H9 (cell line): ENCODE results near the gene ZNF77. TPM values are rescaled to one million over a fixed set of nuclear protein-coding genes. Genes with fewer than 3 reads are reported as not detected.

ENCODE experiments used
- DNase-seq: peaks from one replicate; pipeline ENCODE4 v3.0.0-alpha.2; 2017
- H2AFZ ChIP-seq: one replicate; pipeline ENCODE4 v1.6.1; 2013; ENCODE audit warnings: mild to moderate bottlenecking, low read length, control low read depth, moderate library complexity
- H2AK5ac ChIP-seq: 2 replicates; pipeline ENCODE4 v1.6.1; 2013; ENCODE audit warnings: low read length, control low read depth, mixed read lengths; ENCODE audit not compliant: insufficient read length
- H2BK120ac ChIP-seq: one replicate; pipeline ENCODE4 v1.6.1; 2013; ENCODE audit warnings: low read depth, mild to moderate bottlenecking, low read length, control low read depth, inconsistent platforms; ENCODE audit not compliant: poor library complexity, severe bottlenecking
- H2BK12ac ChIP-seq: 2 replicates; pipeline ENCODE4 v1.6.1; 2013; ENCODE audit warnings: low read length, control low read depth, mixed read lengths, low read depth; ENCODE audit not compliant: insufficient read length
- H2BK15ac ChIP-seq: 2 replicates; pipeline ENCODE4 v1.6.1; 2013; ENCODE audit warnings: low read depth, low read length, control low read depth
- H2BK20ac ChIP-seq: one replicate; pipeline ENCODE4 v1.6.1; 2013; ENCODE audit warnings: low read depth, mild to moderate bottlenecking, low read length, control low read depth, inconsistent platforms; ENCODE audit not compliant: poor library complexity, severe bottlenecking
- H2BK5ac ChIP-seq: 2 replicates; pipeline ENCODE4 v1.6.1; 2013; ENCODE audit warnings: low read length, control low read depth, mixed read lengths; ENCODE audit not compliant: insufficient read length
- H3K14ac ChIP-seq: 2 replicates; pipeline ENCODE4 v1.6.1; 2013; ENCODE audit warnings: low read length, control low read depth; ENCODE audit not compliant: insufficient read depth
- H3K18ac ChIP-seq: 2 replicates; pipeline ENCODE4 v1.6.1; 2013; ENCODE audit warnings: low read depth, mild to moderate bottlenecking, mixed read lengths, low read length, control low read depth; ENCODE audit not compliant: insufficient read length
- H3K23ac ChIP-seq: 2 replicates; pipeline ENCODE4 v1.6.1; 2013; ENCODE audit warnings: low read length, control low read depth, mixed read lengths, low read depth; ENCODE audit not compliant: insufficient read length
- H3K23me2 ChIP-seq: 2 replicates; pipeline ENCODE4 v1.6.1; 2013; ENCODE audit warnings: low read depth, mild to moderate bottlenecking, mixed read lengths, low read length, control low read depth; ENCODE audit not compliant: insufficient read length, poor library complexity, severe bottlenecking
- H3K27ac ChIP-seq: 2 replicates; pipeline ENCODE4 v1.5.1; 2013; ENCODE audit warnings: low read length, control low read depth, mixed read lengths, low read depth; ENCODE audit not compliant: insufficient read length
- H3K27me3 ChIP-seq: 2 replicates; pipeline ENCODE4 v1.6.1; 2013; ENCODE audit warnings: low read length, control low read depth, inconsistent platforms; ENCODE audit not compliant: insufficient read depth
- H3K4ac ChIP-seq: 2 replicates; pipeline ENCODE4 v1.6.1; 2013; ENCODE audit warnings: low read depth, mild to moderate bottlenecking, control low read depth, inconsistent platforms, low read length, moderate library complexity
- H3K4me1 ChIP-seq: 2 replicates; pipeline ENCODE4 v1.6.1; 2013; ENCODE audit warnings: low read length, control low read depth, inconsistent platforms; ENCODE audit not compliant: insufficient read depth
- H3K4me2 ChIP-seq: 2 replicates; pipeline ENCODE4 v1.6.1; 2013; ENCODE audit warnings: low read length, control low read depth, mixed read lengths; ENCODE audit not compliant: insufficient read length, insufficient read depth
- H3K56ac ChIP-seq: 2 replicates; pipeline ENCODE4 v1.6.1; 2013; ENCODE audit warnings: low read depth, mild to moderate bottlenecking, mixed read lengths, low read length, control low read depth; ENCODE audit not compliant: insufficient read length
- H3K79me1 ChIP-seq: 2 replicates; pipeline ENCODE4 v1.6.1; 2013; ENCODE audit warnings: low read depth, mild to moderate bottlenecking, moderate library complexity, low read length, control low read depth, inconsistent platforms; ENCODE audit not compliant: insufficient read depth, poor library complexity, severe bottlenecking
- H3K79me2 ChIP-seq: 2 replicates; pipeline ENCODE4 v1.6.1; 2013; ENCODE audit warnings: low read length, control low read depth, inconsistent platforms; ENCODE audit not compliant: insufficient read depth
- H3K9ac ChIP-seq: 2 replicates; pipeline ENCODE4 v1.6.1; 2013; ENCODE audit warnings: low read length, control low read depth, mixed read lengths; ENCODE audit not compliant: insufficient read length; ENCODE audit errors: extremely low read depth
- H3K9me3 ChIP-seq: one replicate; pipeline ENCODE4 v1.6.1; 2013; ENCODE audit warnings: low read depth, low read length, inconsistent platforms; ENCODE audit not compliant: control insufficient read depth
- H3T11ph ChIP-seq: one replicate; pipeline ENCODE4 v1.6.1; 2013; ENCODE audit warnings: mild to moderate bottlenecking, low read length, control low read depth, inconsistent platforms
- H4K20me1 ChIP-seq: one replicate; pipeline ENCODE4 v1.6.1; 2013; ENCODE audit not compliant: control insufficient read depth, insufficient read length, insufficient read depth
- H4K5ac ChIP-seq: 2 replicates; pipeline ENCODE4 v1.6.1; 2013; ENCODE audit warnings: low read depth, mild to moderate bottlenecking, mixed read lengths, low read length, control low read depth; ENCODE audit not compliant: insufficient read length
- H4K8ac ChIP-seq: replicated peaks from 2 replicates; pipeline ENCODE4 v1.6.1; 2013; ENCODE audit warnings: low read length, control low read depth, mixed read lengths, low read depth; ENCODE audit not compliant: insufficient read length
- H4K91ac ChIP-seq: 2 replicates; pipeline ENCODE4 v1.6.1; 2013; ENCODE audit warnings: low read depth, mild to moderate bottlenecking, moderate library complexity, mixed read lengths, low read length, control low read depth; ENCODE audit not compliant: insufficient read length
- H3K27ac Mint-ChIP-seq, 3 experiments: 2 replicates in 2 of 3; 3 replicates in 1 of 3; pipeline ENCODE4 v1.8.0; 2020 to 2021; ENCODE audit warnings: mixed read lengths in 3 of 3, mild to moderate bottlenecking in 1 of 3, moderate library complexity in 1 of 3
- H3K27me3 Mint-ChIP-seq: 2 replicates; pipeline ENCODE4 v1.8.0; 2021; ENCODE audit warnings: low read depth, mild to moderate bottlenecking, moderate library complexity, mixed read lengths
- H3K36me3 Mint-ChIP-seq, 3 experiments: 2 replicates in 2 of 3; 3 replicates in 1 of 3; pipeline ENCODE4 v1.8.0; 2020 to 2021; ENCODE audit warnings: low read depth in 3 of 3, mixed read lengths in 3 of 3; ENCODE audit not compliant: insufficient read depth in 1 of 3
- H3K4me1 Mint-ChIP-seq, 2 experiments: 2 replicates each; pipeline ENCODE4 v1.8.0; 2020; ENCODE audit warnings: mixed read lengths in 2 of 2
- H3K4me3 Mint-ChIP-seq, 2 experiments: 2 replicates in 1 of 2; 3 replicates in 1 of 2; pipeline ENCODE4 v1.8.0; 2020 to 2021; ENCODE audit warnings: mild to moderate bottlenecking in 2 of 2, mixed read lengths in 2 of 2, moderate library complexity in 1 of 2
- H3K9me3 Mint-ChIP-seq, 2 experiments: 2 replicates in 1 of 2; 3 replicates in 1 of 2; pipeline ENCODE4 v1.8.0; 2020; ENCODE audit warnings: mild to moderate bottlenecking in 2 of 2, mixed read lengths in 2 of 2, moderate library complexity in 1 of 2
- CTCF ChIP-seq: fragments of 200-600 bp; sonication (generic); conservative IDR thresholded peaks from 3 replicates; pipeline ENCODE4 v1.8.0; 2021; ENCODE audit warnings: antibody characterized with exemption, mild to moderate bottlenecking
- WGBS: extraction: QIAGEN DNeasy Blood & Tissue Kit; methylation state at CpG from one replicate; pipeline ENCODE4 v1.1.7; 2013; ENCODE audit warnings: missing lambda C conversion rate, low lambda C conversion rate, mixed read lengths; ENCODE audit not compliant: insufficient read length; ENCODE audit errors: extremely low coverage; 5-methylcytosine and 5-hydroxymethylcytosine counted together
- total RNA-seq: library from RNA; stranded (reverse); gene quantifications from 2 replicates; pipeline ENCODE4 v1.2.1, GENCODE V29; 2021

Gene ZNF77
- total RNA-seq, 1 experiment from 2014 or later, result 4.6 TPM

- no CpG with 5 or more reads among the region's 51 CpGs for WGBS
These were observed 32.4 kb upstream of the ZNF77 start, which contains the start of gene TLE6 for GRCh38 chr19:2977001-2977745. Gene TLE6, plus strand, starts transcription at chr19:2977564. Its CDS starts 670 bp downstream, at chr19:2978234.

More at GRCh38 chr19:2977001-2977745, 32.4 kb upstream of the ZNF77 start, which contains the start of gene TLE6:
- Histone ChIP-seq H3K14ac (no peak within 1 kb of the TSS), H2BK12ac (no peak within 1 kb of the TSS), H3K4ac (no peak within 1 kb of the TSS), H4K8ac (no peak within 1 kb of the TSS), H3K4me2 (peak within 1 kb of the TSS; percentile 57), H4K20me1 (no peaks in the 10 kb centered on the region), H2BK5ac (no peak within 1 kb of the TSS), H4K5ac (no peak within 1 kb of the TSS), H3K27ac (no peak within 1 kb of the TSS), H3K79me2 (no peaks in the 10 kb centered on the region), H3K23ac (no peak within 1 kb of the TSS), H3K18ac (no peak within 1 kb of the TSS), H3T11ph (no peak within 1 kb of the TSS), H3K23me2 (peaks cover 5% of the 10 kb centered on the region), H3K4me1 (peaks cover 2% of the 10 kb centered on the region; the same call in 1 of the 2 replicates), H3K56ac (no peak within 1 kb of the TSS), H2AK5ac (no peak within 1 kb of the TSS), H3K9me3 (no peaks in the 10 kb centered on the region), H2BK20ac (no peak within 1 kb of the TSS), H3K79me1 (no peaks in the 10 kb centered on the region), H3K27me3 (no peaks in the 10 kb centered on the region), H4K91ac (no peak within 1 kb of the TSS), H2BK15ac (no peak within 1 kb of the TSS), H2AFZ (no peak within 1 kb of the TSS), H3K9ac (no peak within 1 kb of the TSS), H2BK120ac (no peak within 1 kb of the TSS)
- H3K9me3 Mint-ChIP-seq, result peaks cover 0 to 4% of the 10 kb centered on the region in 2 experiments; a peak in 1 of 5 replicates
- no peak within 1 kb of the TSS for H3K27ac Mint-ChIP-seq
- no peaks in the 10 kb centered on the region; a peak in 1 of 7 replicates for H3K36me3 Mint-ChIP-seq
- DNase-seq, result peak; percentile 99
- no peak for TF ChIP-seq CTCF
- H3K27me3 Mint-ChIP-seq, result peaks cover 94% of the 10 kb centered on the region
- peak within 1 kb of the TSS; percentile 61 to 83 for H3K4me3 Mint-ChIP-seq
- peaks cover 22 to 36% of the 10 kb centered on the region in 2 experiments for H3K4me1 Mint-ChIP-seq
